ENCODE data around the gene NEIL1.
A peak's percentile ranks its signal among the peaks of the same experiment; 100 is the strongest.
"Not testable (repeated sequence)": the region's sequence is repeated elsewhere in the genome, so short reads cannot be mapped to it uniquely, and the experiment has no call there.

NEIL1 gene

DNA sequence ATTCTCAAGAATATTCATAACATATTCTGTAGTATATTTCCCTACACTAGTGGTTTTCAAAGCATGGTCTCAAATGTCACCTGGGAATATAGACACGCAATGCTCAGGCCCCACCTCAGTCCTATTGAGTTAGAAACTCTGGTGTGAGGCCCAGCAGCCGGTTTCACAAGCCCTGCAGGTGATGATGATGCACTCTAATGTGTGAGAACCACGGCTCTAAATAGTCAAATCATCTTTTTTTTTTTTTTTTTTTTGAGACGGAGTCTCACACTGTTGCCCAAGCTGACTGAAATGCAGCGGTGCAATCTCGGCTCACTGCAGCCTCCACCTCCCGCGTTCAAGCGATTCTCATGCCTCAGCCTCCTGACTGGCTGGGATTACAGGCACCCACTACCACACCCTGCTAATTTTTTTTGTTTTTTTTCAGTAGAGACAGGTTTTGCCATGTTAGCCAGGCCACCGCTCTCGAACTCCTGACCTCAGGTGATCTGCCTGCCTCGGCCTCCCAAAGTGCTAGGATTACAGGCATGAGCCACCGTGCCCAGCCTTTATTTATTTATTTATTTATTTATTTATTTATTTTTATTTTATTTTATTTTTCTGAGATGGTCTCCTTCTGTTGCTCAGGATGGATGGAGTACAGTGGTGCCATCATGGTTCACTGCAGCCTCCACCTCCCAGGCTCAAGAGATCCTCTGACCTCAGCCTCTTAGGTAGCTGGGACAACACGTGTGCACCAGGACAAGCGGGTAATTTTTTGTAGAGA, 13.0 kb upstream of the NEIL1 start:
- DNase-seq = not testable (repeated sequence)

- no peak for DNase-seq
Measured at GRCh38 chr15:75335313-75335704, 11.5 kb upstream of the NEIL1 start.

GRCh38 chr15:75335705-75336355, 11.0 kb upstream of the NEIL1 start, which contains the start of gene COMMD4:
COMMD4 (plus strand) TSS chr15:75336063; CDS start chr15:75336090, 27 bp downstream.
- peak; percentile 61 for DNase-seq

DNA sequence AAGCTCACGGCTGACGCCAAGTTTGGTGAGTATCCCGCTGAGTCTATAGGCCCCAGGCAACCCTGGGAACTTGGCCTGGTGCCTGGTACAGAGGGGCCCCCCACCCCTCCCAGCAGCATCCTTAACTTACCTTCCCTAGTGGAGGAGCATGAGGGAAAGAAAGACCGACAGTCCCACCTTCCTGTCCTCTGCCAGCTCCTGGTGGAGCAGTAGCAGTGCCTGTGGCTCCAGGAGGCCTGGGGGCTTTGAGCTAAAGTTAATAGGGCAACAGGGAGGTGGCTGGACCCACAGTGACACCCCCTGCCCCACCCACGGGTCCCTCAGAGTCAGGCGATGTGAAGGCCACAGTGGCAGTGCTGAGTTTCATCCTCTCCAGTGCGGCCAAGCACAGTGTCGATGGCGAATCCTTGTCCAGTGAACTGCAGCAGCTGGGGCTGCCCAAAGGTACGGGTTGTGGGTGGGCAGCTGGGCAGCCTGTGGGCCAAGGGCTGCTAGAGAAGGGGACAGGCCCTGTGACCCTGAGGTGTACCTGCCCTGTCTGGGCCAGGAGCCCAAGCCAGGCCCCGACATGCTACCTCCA, 8.1 kb upstream of the NEIL1 start:
- no peak for DNase-seq

GRCh38 chr15:75339531-75340240, 7.2 kb upstream of the NEIL1 start:
- no peak for DNase-seq

- no peak for DNase-seq
Measured at GRCh38 chr15:75342221-75342620, 4.6 kb upstream of the NEIL1 start.

- not testable (repeated sequence) for DNase-seq
Measured at GRCh38 chr15:75343953-75344352, 2.9 kb upstream of the NEIL1 start.

GRCh38 chr15:75347222-75348033, 589 bp downstream of the NEIL1 start:
- DNase-seq = no peak

- DNase-seq = no peak
Measured at GRCh38 chr15:75348034-75348561, 1.3 kb downstream of the NEIL1 start.

GRCh38 chr15:75348562-75349350, 1.9 kb downstream of the NEIL1 start:
- DNase-seq = no peak

GRCh38 chr15:75349351-75349669, 2.5 kb downstream of the NEIL1 start:
- not testable (repeated sequence) for DNase-seq

GRCh38 chr15:75349851-75350588, 3.2 kb downstream of the NEIL1 start:
- no peak for DNase-seq

DNA sequence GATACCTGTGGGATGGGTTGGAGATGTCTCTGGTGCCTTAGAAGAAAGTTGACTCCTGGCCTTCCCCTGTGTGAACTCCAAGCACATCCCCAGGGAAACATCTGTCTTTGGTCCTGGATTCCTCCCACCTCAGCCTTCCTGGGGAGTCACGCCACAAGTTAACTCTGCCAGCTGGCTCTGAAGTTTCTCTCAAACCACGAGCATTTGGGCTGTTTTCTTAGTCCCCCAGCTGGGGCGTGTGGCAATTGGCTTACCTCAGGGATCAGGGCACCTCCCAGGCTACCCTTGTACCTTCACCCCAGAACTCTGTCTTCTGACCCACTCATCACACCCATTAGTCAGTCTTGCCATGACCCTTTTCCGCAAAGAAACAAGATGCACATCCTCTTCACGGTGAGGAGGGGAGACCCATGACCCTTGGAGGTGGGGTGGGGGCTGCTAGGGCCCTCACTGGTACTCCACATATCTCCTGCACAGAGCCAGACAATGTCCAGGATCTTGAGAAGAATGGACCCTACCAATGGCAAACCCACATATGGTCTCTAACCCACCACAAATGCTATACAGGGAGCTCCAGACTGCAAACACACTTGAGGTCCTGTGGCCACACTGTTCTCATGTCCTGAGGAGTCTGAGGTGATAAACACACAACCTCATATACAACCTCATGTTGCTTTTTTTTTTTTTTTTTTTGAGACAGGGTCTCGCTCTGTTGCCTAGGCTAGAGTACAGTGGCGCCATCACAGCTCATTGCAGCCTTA, 3.9 kb downstream of the NEIL1 start:
- DNase-seq = no peak

DNA sequence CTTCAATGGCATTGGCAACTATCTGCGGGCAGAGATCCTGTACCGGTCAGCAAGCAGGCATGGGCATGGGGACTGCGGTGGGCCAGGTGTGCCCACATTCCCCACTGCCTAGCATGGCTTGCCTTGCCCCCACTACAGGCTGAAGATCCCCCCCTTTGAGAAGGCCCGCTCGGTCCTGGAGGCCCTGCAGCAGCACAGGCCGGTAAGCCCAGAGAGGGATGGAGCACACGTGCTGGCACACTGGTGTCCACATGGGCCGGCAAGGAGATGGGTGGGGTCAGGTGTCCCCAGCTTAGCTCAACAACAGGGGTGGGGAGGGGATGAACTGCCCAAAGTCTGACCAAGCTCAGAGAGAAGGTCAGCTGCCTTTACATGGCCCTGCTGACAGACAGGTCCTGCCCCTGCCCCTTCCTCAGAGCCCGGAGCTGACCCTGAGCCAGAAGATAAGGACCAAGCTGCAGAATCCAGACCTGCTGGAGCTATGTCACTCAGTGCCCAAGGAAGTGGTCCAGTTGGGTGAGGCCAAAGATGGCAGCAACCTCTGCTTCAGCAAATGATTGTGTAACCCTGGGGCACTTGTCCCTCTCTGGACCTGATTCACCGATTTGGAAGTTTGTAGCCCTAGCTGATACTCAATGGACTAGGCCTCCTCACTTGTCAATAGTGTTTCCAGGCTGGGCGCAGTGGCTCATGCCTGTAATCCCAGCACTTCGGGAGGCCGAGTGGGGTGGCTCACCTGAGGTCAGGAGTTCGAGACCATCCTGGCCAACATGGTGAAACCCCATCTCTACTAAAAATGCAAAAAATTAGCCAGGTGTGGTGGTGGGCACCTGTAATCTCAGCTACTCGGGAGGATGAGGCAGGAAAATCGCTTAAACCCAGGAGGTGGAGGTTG, 5.6 kb downstream of the NEIL1 start:
- DNase-seq = no peak

DNA sequence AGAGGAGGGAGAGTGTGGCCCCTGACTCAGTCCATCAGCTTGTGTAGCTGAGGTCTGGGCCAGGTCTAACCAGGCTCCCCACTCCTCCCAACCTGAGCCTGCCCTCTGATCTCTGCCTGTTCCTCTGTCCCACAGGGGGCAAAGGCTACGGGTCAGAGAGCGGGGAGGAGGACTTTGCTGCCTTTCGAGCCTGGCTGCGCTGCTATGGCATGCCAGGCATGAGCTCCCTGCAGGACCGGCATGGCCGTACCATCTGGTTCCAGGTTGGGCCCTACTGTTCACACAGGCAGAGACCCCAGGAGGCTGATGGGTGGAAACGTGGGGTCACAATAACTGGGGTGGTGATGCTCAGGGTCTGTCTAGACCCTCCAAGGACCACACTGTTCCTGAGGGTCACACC, 6.8 kb downstream of the NEIL1 start:
- no peak for DNase-seq

GRCh38 chr15:75354454-75354853, 7.6 kb downstream of the NEIL1 start:
- DNase-seq = no peak

GRCh38 chr15:75355369-75355768, 8.5 kb downstream of the NEIL1 start:
- DNase-seq = no peak

DNA sequence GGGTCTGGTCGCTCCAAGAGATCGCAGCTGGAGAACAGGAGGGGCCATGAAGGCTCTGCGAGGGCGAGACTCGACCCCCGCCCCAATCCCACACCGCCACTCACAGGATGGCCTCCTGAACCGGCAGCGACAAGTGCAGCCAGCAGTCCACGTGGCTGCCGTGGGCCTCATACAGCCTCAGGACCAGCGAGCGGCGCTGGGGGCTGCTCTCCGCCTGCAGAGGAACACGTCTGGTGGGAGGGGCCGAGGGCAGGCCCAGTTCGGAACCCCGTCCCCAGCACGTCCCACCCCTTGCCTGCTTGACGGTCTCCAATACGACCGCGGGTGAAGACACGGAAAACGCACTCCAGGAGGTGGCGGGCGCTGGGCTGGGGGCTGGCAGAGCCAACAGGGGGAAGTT, 9.2 kb downstream of the NEIL1 start:
- DNase-seq = no peak

- DNase-seq = no peak
Measured at GRCh38 chr15:75356517-75356916, 9.7 kb downstream of the NEIL1 start.
